Activated CD4-positive, alpha-beta memory T cell treated with anti-CD3 and anti-CD28 coated beads for 36 hours (primary cell): ENCODE data around the gene SPATA13. TPM values are rescaled to one million over a fixed set of nuclear protein-coding genes. Genes with fewer than 3 reads are reported as not detected.

Experiments used
- CTCF ChIA-PET: fragments of 350-600 bp; sonication (Branson Sonifier 250); formaldehyde crosslinking; loops from one replicate; lab custom pipeline; 2021; ENCODE audit warnings: antibody characterized with exemption, inconsistent platforms; lab: Charles Lee
- POLR2A ChIA-PET: fragments of 350-600 bp; sonication (Branson Sonifier 250); formaldehyde crosslinking; loops from one replicate; lab custom pipeline; 2021; ENCODE audit warnings: antibody characterized with exemption; lab: Charles Lee
- DNase-seq: peaks from one replicate; pipeline ENCODE4 v3.0.0-alpha.2; 2020
- H3K27ac Mint-ChIP-seq: one replicate; pipeline ENCODE4 v1.8.0; 2021; ENCODE audit warnings: mixed read lengths
- H3K27me3 Mint-ChIP-seq: one replicate; pipeline ENCODE4 v1.8.0; 2021; ENCODE audit warnings: mixed read lengths
- H3K36me3 Mint-ChIP-seq: one replicate; pipeline ENCODE4 v1.8.0; 2021; ENCODE audit warnings: mixed read lengths
- H3K4me1 Mint-ChIP-seq: one replicate; pipeline ENCODE4 v1.8.0; 2021; ENCODE audit warnings: low read depth, mixed read lengths
- H3K4me3 Mint-ChIP-seq: one replicate; pipeline ENCODE4 v1.8.0; 2021; ENCODE audit warnings: mild to moderate bottlenecking, mixed read lengths
- H3K9me3 Mint-ChIP-seq: one replicate; pipeline ENCODE4 v1.8.0; 2021; ENCODE audit warnings: mixed read lengths
- intact Hi-C: fragments of 100-400 bp; cut with micrococcal nuclease; formaldehyde crosslinking; loops from one replicate; pipeline ENCODE4 v1.15.1; 2023
- total RNA-seq, 2 experiments: library from RNA; stranded (reverse); gene quantifications; one replicate each; pipeline ENCODE4 v1.2.3, GENCODE V29; 2021

The SPATA13 gene
- total RNA-seq, 2 experiments from 2014 or later = 50.3 to 50.8 TPM

DNA sequence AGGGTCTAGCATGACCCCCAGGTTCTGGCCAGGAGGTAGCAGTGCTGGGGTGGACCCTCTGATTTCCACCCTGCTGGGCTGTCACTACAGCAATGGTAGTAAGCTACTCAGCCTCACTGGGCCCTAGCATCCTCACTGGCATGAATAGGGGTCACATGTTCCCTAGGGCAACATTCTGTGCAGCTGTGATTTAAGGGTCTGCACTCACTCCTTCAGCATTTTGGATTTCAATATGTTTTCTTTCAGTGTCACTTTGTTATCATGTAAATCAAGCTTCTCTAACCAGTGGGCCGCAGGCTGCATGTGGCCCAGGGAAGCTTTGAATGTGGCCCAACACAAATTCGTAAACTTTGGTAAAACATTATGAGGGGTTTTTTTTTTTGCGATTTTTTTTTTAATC lies 57.8 kb downstream of the SPATA13 start:
- no peaks in the 10 kb centered on the region for H3K36me3 Mint-ChIP-seq
- no peak overlapping the region for H3K4me3 Mint-ChIP-seq
- POLR2A ChIA-PET = no interaction called here
- no peak overlapping the region for H3K27ac Mint-ChIP-seq
- peaks cover 19% of the 10 kb centered on the region for H3K4me1 Mint-ChIP-seq
- no peaks in the 10 kb centered on the region for H3K9me3 Mint-ChIP-seq
- no peak for DNase-seq
- CTCF ChIA-PET = interaction anchor here (0.5 to 4.5 kb wide), 7 partner anchors 122 to 300 kb away, joined by 3 to 67 read pairs (median 11); no protein-coding TSS in a partner anchor
- intact Hi-C loops = no loop called here
- no peaks in the 10 kb centered on the region for H3K27me3 Mint-ChIP-seq

DNA sequence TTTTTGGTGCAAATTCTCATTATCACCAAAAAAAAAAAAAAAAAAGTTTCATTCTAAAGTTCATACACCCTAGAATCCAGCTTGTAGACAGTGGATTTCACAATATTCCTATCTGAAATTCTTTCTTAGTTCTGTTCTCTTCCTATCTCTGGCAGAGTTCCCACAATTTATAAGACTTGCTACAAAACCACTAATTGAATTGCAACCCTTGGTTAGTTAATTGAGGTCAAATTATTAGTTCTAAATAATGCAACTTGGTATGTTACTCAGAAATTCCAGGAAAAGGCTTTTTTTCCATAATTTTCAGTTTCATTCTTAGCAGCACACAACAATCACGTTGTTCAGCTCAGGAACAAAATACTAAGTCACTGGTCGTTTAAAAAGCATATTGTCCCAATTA lies 58.5 kb downstream of the SPATA13 start:
- H3K27ac Mint-ChIP-seq = no peak overlapping the region
- DNase-seq = no peak
- peaks cover 22% of the 10 kb centered on the region for H3K4me1 Mint-ChIP-seq
- CTCF ChIA-PET = interaction anchor here (0.5 to 4.5 kb wide), 19 partner anchors 10 to 350 kb away, joined by 3 to 67 read pairs (median 5); no protein-coding TSS in a partner anchor
- no peaks in the 10 kb centered on the region for H3K9me3 Mint-ChIP-seq
- no peaks in the 10 kb centered on the region for H3K36me3 Mint-ChIP-seq
- intact Hi-C loops = no loop called here
- H3K27me3 Mint-ChIP-seq = no peaks in the 10 kb centered on the region
- H3K4me3 Mint-ChIP-seq = no peak overlapping the region
- POLR2A ChIA-PET = no interaction called here

GRCh38 chr13:24220086-24220703 lies 59.7 kb downstream of the SPATA13 start:
- Mint-ChIP-seq H3K4me3 (no peak overlapping the region), H3K27me3 (no peaks in the 10 kb centered on the region), H3K4me1 (peaks cover 34% of the 10 kb centered on the region), H3K36me3 (no peaks in the 10 kb centered on the region), H3K27ac (no peak overlapping the region), H3K9me3 (no peaks in the 10 kb centered on the region)
- ChIA-PET POLR2A (no interaction called here), CTCF (interaction anchor here (0.6 to 4.5 kb wide), 17 partner anchors 9 to 332 kb away, joined by 3 to 67 read pairs (median 4); no protein-coding TSS in a partner anchor)
- intact Hi-C loops = loop anchor here (1.0 to 2.0 kb wide), 6 partner anchors 59 to 299 kb away; partner anchors contain the start of gene SPATA13
- DNase-seq = peak; percentile 61

- Mint-ChIP-seq H3K36me3 (no peaks in the 10 kb centered on the region), H3K27me3 (no peaks in the 10 kb centered on the region), H3K4me3 (no peak overlapping the region), H3K9me3 (no peaks in the 10 kb centered on the region), H3K27ac (no peak overlapping the region), H3K4me1 (peaks cover 34% of the 10 kb centered on the region)
- DNase-seq = no peak
- intact Hi-C loops = loop anchor here (2.0 kb wide), 2 partner anchors 60 to 254 kb away; partner anchors contain the start of gene SPATA13
- ChIA-PET POLR2A (no interaction called here), CTCF (interaction anchor here (2.1 to 4.5 kb wide), 4 partner anchors 8 to 299 kb away, joined by 9 to 67 read pairs (median 26); no protein-coding TSS in a partner anchor)
These were observed 60.5 kb downstream of the SPATA13 start for GRCh38 chr13:24221007-24221406.

- Mint-ChIP-seq H3K27ac (no peak overlapping the region), H3K9me3 (no peaks in the 10 kb centered on the region), H3K27me3 (no peaks in the 10 kb centered on the region), H3K4me1 (peaks cover 24% of the 10 kb centered on the region), H3K4me3 (no peak overlapping the region), H3K36me3 (no peaks in the 10 kb centered on the region)
- ChIA-PET POLR2A (no interaction called here), CTCF (interaction anchor here (0.7 to 1.5 kb wide), 2 partner anchors 8 to 169 kb away, joined by 3 to 6 read pairs; no protein-coding TSS in a partner anchor)
- intact Hi-C loops = no loop called here
- DNase-seq = no peak
These were observed 62.2 kb downstream of the SPATA13 start for GRCh38 chr13:24222756-24223155.

DNA sequence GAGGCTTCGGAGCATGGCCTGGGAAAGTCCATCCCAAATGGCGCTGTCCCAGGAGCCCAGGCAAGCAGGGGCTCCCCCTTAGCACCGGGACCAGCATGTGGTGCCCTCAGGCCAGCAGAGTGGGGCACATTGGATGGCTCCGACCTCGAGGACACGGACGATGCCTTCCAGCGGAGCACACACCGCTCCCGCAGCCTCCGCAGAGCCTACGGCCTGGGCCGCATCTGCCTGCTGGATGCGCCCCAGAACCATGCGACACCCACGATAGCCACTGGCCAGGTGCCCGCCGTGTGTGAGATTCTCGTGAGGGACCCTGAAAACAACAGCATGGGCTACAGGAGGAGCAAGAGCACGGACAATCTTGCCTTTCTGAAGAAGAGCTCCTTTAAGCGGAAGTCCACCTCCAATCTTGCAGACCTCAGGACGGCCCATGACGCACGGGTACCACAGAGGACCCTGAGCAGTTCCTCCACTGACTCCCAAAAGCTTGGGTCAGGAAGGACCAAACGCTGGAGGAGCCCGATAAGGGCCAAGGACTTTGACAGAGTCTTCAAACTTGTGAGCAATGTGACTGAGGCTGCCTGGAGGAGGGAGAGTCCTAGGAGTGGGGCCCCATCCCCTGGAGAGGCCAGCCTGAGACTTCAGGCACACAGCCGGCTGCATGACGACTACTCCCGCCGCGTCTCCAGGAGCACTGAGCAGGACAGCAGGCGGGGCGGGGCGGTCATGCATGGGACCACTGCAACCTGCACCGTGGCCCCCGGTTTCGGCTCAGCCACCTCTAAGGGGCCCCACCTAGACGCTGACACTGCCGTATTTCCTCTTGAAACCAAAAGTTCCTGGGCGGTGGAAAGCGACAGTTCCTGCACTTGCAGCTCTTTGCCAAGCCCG lies 63.1 kb downstream of the SPATA13 start:
- CTCF ChIA-PET = interaction anchor here (1.4 to 1.6 kb wide), 3 partner anchors 11 to 204 kb away, joined by 3 to 4 read pairs (median 3); no protein-coding TSS in a partner anchor

DNA sequence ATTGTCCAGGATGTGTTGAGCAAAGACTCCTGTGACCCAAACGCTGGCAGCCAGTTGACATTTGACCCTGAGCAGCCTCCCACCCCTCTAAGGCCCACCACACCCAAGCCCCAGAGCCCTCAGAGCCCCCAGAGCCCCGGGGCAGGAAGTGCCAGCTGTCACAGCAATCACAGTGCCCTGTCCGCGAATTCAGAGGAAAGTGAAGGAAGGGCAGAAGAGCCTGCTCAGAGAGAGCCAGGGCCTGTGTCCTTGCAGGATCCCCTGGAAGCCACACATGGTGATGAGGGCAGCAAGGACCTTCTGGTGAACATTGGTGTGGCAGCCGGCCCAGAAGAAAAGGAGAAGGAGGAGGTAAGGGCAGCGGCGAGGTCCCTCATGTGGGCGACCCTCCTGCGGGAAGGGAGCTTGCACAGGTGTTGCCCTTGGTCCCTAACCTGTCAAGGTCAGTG lies 63.7 kb downstream of the SPATA13 start:
- peaks cover 21% of the 10 kb centered on the region for H3K4me1 Mint-ChIP-seq

More for the DNA sequence above, 63.1 kb downstream of the SPATA13 start:
- intact Hi-C loops = no loop called here
- Mint-ChIP-seq H3K27ac (no peak overlapping the region), H3K36me3 (no peaks in the 10 kb centered on the region), H3K4me3 (no peak overlapping the region), H3K9me3 (no peaks in the 10 kb centered on the region), H3K4me1 (peaks cover 21% of the 10 kb centered on the region), H3K27me3 (no peaks in the 10 kb centered on the region)
- POLR2A ChIA-PET = no interaction called here
- DNase-seq = no peak

DNA sequence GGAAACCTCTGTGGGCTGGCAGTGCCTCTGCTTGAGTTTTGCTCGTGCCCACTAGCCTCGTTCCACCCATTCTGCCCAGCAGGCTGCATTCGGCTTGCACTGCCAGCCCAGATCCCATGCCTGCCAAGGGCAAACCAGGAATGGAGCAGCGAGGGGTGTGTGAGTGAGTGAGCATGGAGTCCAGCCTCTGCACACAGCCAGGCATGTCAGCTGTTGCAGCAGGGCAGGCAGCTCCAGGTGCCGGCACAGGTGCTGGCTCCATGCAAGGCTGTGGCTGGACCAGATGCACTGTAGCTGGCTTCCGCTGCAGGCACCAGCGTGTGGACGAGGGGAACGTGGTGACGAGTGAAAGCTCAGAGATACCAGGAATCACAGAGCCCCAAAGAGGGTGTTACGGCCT lies 64.5 kb downstream of the SPATA13 start:
- intact Hi-C loops = no loop called here
- no peaks in the 10 kb centered on the region for H3K27me3 Mint-ChIP-seq

More for the DNA sequence above, 63.7 kb downstream of the SPATA13 start:
- DNase-seq = no peak
- CTCF ChIA-PET = interaction anchor here (1.4 to 1.6 kb wide), 3 partner anchors 10 to 204 kb away, joined by 3 to 4 read pairs (median 3); no protein-coding TSS in a partner anchor
- Mint-ChIP-seq H3K4me3 (no peak overlapping the region), H3K36me3 (no peaks in the 10 kb centered on the region), H3K9me3 (no peaks in the 10 kb centered on the region), H3K27ac (no peak overlapping the region), H3K27me3 (no peaks in the 10 kb centered on the region)
- POLR2A ChIA-PET = no interaction called here
- intact Hi-C loops = no loop called here

GRCh38 chr13:24225930-24226329 lies 65.4 kb downstream of the SPATA13 start:
- ChIA-PET CTCF (interaction anchor here (0.5 to 1.6 kb wide), 3 partner anchors 173 to 293 kb away, joined by 4 to 6 read pairs (median 6); no protein-coding TSS in a partner anchor), POLR2A (no interaction called here)
- intact Hi-C loops = no loop called here
- no peak for DNase-seq
- H3K9me3 Mint-ChIP-seq = no peaks in the 10 kb centered on the region
- no peaks in the 10 kb centered on the region for H3K36me3 Mint-ChIP-seq
- peaks cover 14% of the 10 kb centered on the region for H3K4me1 Mint-ChIP-seq
- no peaks in the 10 kb centered on the region for H3K27me3 Mint-ChIP-seq
- H3K27ac Mint-ChIP-seq = no peak overlapping the region
- H3K4me3 Mint-ChIP-seq = no peak overlapping the region

More for the DNA sequence above, 64.5 kb downstream of the SPATA13 start:
- H3K36me3 Mint-ChIP-seq = no peaks in the 10 kb centered on the region
- DNase-seq = no peak
- H3K4me1 Mint-ChIP-seq = peaks cover 18% of the 10 kb centered on the region
- no peak overlapping the region for H3K27ac Mint-ChIP-seq
- CTCF ChIA-PET = interaction anchor here (0.7 to 1.6 kb wide), 5 partner anchors 10 to 205 kb away, joined by 3 to 6 read pairs (median 3); no protein-coding TSS in a partner anchor
- H3K9me3 Mint-ChIP-seq = no peaks in the 10 kb centered on the region
- POLR2A ChIA-PET = no interaction called here
- H3K4me3 Mint-ChIP-seq = no peak overlapping the region

DNA sequence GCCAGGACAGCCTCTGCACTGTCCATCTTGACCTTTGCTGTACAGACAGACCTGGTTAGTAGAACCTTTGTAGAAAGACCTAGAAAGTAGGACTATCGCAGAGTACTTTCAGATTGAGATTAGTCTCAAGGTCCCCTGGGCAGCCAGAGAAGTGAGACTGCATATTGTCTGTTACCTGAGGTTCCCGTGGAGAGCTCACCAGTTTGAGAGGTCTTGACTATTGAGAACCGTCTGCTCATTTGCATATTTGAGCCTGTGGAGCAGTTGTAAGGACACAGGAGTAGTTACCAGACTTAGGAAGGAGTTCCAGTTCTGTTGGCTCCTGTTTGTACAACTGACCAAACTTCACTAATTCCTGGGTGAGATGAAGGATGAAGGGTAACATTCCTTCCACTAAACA lies 66.2 kb downstream of the SPATA13 start:
- no peak overlapping the region for H3K4me3 Mint-ChIP-seq
- ChIA-PET POLR2A (no interaction called here), CTCF (interaction anchor here (1.1 to 1.4 kb wide), 2 partner anchors 174 to 305 kb away, joined by 4 to 6 read pairs; no protein-coding TSS in a partner anchor)
- H3K27ac Mint-ChIP-seq = no peak overlapping the region
- H3K27me3 Mint-ChIP-seq = no peaks in the 10 kb centered on the region
- H3K9me3 Mint-ChIP-seq = no peaks in the 10 kb centered on the region
- H3K4me1 Mint-ChIP-seq = peaks cover 14% of the 10 kb centered on the region
- no peaks in the 10 kb centered on the region for H3K36me3 Mint-ChIP-seq
- DNase-seq = no peak
- intact Hi-C loops = no loop called here

GRCh38 chr13:24228852-24229458 lies 68.4 kb downstream of the SPATA13 start:
- CTCF ChIA-PET = interaction anchor here (0.6 to 4.1 kb wide), 55 partner anchors 9 to 696 kb away, joined by 3 to 47 read pairs (median 4); partner anchors contain the start of genes MIPEP and SPATA13
- H3K4me3 Mint-ChIP-seq = no peak overlapping the region
- H3K4me1 Mint-ChIP-seq = peaks cover 24% of the 10 kb centered on the region
- intact Hi-C loops = loop anchor here (1.0 to 2.0 kb wide), 3 partner anchors 176 to 308 kb away; no protein-coding TSS in a partner anchor
- POLR2A ChIA-PET = no interaction called here
- H3K27me3 Mint-ChIP-seq = no peaks in the 10 kb centered on the region
- peak; percentile 44 for DNase-seq
- no peaks in the 10 kb centered on the region for H3K9me3 Mint-ChIP-seq
- no peaks in the 10 kb centered on the region for H3K36me3 Mint-ChIP-seq
- no peak overlapping the region for H3K27ac Mint-ChIP-seq
